ENCODE results near the gene STMN1. TPM values are rescaled to one million over a fixed set of nuclear protein-coding genes. Genes with fewer than 3 reads are reported as not detected.
A peak's percentile ranks its signal among the peaks of the same experiment; 100 is the strongest.

STMN1 gene
- total RNA-seq, 1 donor from 2014 or later = 341 TPM

- H3K4me1 Mint-ChIP-seq (ENCODE audit: low read depth) = peaks cover 4% of the 10 kb centered on the region
- H3K36me3 Mint-ChIP-seq (ENCODE audit: low read depth) = no peaks in the 10 kb centered on the region
- H3K4me3 Mint-ChIP-seq (ENCODE audit: low read depth) = no peak overlapping the region
- intact Hi-C loops (cut with micrococcal nuclease) = no loop called here
- peaks cover 22% of the 10 kb centered on the region for H3K27me3 Mint-ChIP-seq (ENCODE audit: low read depth)
- H3K27ac Mint-ChIP-seq = no peak overlapping the region
- no peaks in the 10 kb centered on the region for H3K9me3 Mint-ChIP-seq
- no peak for DNase-seq (ENCODE audit: low spot score)
Observed at GRCh38 chr1:25932321-25932720, 26.1 kb upstream of the STMN1 start.

GRCh38 chr1:25929016-25929415 is 22.8 kb upstream of the STMN1 start:
- Mint-ChIP-seq H3K4me1 (ENCODE audit: low read depth) (peaks cover 9% of the 10 kb centered on the region), H3K9me3 (no peaks in the 10 kb centered on the region), H3K36me3 (ENCODE audit: low read depth) (no peaks in the 10 kb centered on the region), H3K4me3 (ENCODE audit: low read depth) (no peak overlapping the region), H3K27me3 (ENCODE audit: low read depth) (peaks cover 40% of the 10 kb centered on the region), H3K27ac (no peak overlapping the region)
- intact Hi-C loops (cut with micrococcal nuclease) = no loop called here
- no peak for DNase-seq (ENCODE audit: low spot score)

GRCh38 chr1:25927521-25928265 is 21.5 kb upstream of the STMN1 start:
- Mint-ChIP-seq H3K4me3 (ENCODE audit: low read depth) (no peak overlapping the region), H3K9me3 (no peaks in the 10 kb centered on the region), H3K4me1 (ENCODE audit: low read depth) (peaks cover 11% of the 10 kb centered on the region), H3K27ac (no peak overlapping the region), H3K27me3 (ENCODE audit: low read depth) (peaks cover 44% of the 10 kb centered on the region), H3K36me3 (ENCODE audit: low read depth) (no peaks in the 10 kb centered on the region)
- no peak for DNase-seq (ENCODE audit: low spot score)
- intact Hi-C loops (cut with micrococcal nuclease) = no loop called here

GRCh38 chr1:25926731-25927496 is 20.7 kb upstream of the STMN1 start:
- no peaks in the 10 kb centered on the region for H3K9me3 Mint-ChIP-seq
- intact Hi-C loops (cut with micrococcal nuclease) = no loop called here
- H3K4me1 Mint-ChIP-seq (ENCODE audit: low read depth) = peaks cover 17% of the 10 kb centered on the region

GRCh38 chr1:25924454-25924853 is 18.2 kb upstream of the STMN1 start:
- Mint-ChIP-seq H3K27ac (no peak overlapping the region), H3K27me3 (ENCODE audit: low read depth) (peaks cover 38% of the 10 kb centered on the region), H3K4me3 (ENCODE audit: low read depth) (no peak overlapping the region), H3K36me3 (ENCODE audit: low read depth) (no peaks in the 10 kb centered on the region), H3K4me1 (ENCODE audit: low read depth) (peaks cover 18% of the 10 kb centered on the region), H3K9me3 (no peaks in the 10 kb centered on the region)
- intact Hi-C loops (cut with micrococcal nuclease) = no loop called here
- DNase-seq (ENCODE audit: low spot score) = no peak

More at GRCh38 chr1:25926731-25927496, 20.7 kb upstream of the STMN1 start:
- Mint-ChIP-seq H3K27ac (no peak overlapping the region), H3K4me3 (ENCODE audit: low read depth) (no peak overlapping the region), H3K27me3 (ENCODE audit: low read depth) (peaks cover 45% of the 10 kb centered on the region), H3K36me3 (ENCODE audit: low read depth) (no peaks in the 10 kb centered on the region)
- no peak for DNase-seq (ENCODE audit: low spot score)

GRCh38 chr1:25922971-25923552 is 16.8 kb upstream of the STMN1 start:
- DNase-seq (ENCODE audit: low spot score) = no peak
- intact Hi-C loops (cut with micrococcal nuclease) = no loop called here
- H3K4me3 Mint-ChIP-seq (ENCODE audit: low read depth) = peak overlapping the region; percentile 52
- H3K36me3 Mint-ChIP-seq (ENCODE audit: low read depth) = no peaks in the 10 kb centered on the region
- peak overlapping the region; percentile 5 for H3K27ac Mint-ChIP-seq
- H3K9me3 Mint-ChIP-seq = no peaks in the 10 kb centered on the region
- H3K4me1 Mint-ChIP-seq (ENCODE audit: low read depth) = peaks cover 23% of the 10 kb centered on the region
- H3K27me3 Mint-ChIP-seq (ENCODE audit: low read depth) = peaks cover 36% of the 10 kb centered on the region

- H3K36me3 Mint-ChIP-seq (ENCODE audit: low read depth) = no peaks in the 10 kb centered on the region
- H3K27ac Mint-ChIP-seq = peak overlapping the region; percentile 43
- intact Hi-C loops (cut with micrococcal nuclease) = no loop called here
Observed at GRCh38 chr1:25922056-25922970, 16.1 kb upstream of the STMN1 start.

GRCh38 chr1:25918615-25919014 is 12.4 kb upstream of the STMN1 start:
- Mint-ChIP-seq H3K4me3 (ENCODE audit: low read depth) (no peak overlapping the region), H3K27ac (no peak overlapping the region), H3K27me3 (ENCODE audit: low read depth) (peaks cover 12% of the 10 kb centered on the region), H3K36me3 (ENCODE audit: low read depth) (no peaks in the 10 kb centered on the region), H3K9me3 (no peaks in the 10 kb centered on the region), H3K4me1 (ENCODE audit: low read depth) (peaks cover 23% of the 10 kb centered on the region)
- intact Hi-C loops (cut with micrococcal nuclease) = no loop called here
- no peak for DNase-seq (ENCODE audit: low spot score)

More at GRCh38 chr1:25922056-25922970, 16.1 kb upstream of the STMN1 start:
- DNase-seq (ENCODE audit: low spot score) = peak; percentile 44
- peaks cover 36% of the 10 kb centered on the region for H3K27me3 Mint-ChIP-seq (ENCODE audit: low read depth)
- H3K4me3 Mint-ChIP-seq (ENCODE audit: low read depth) = peak overlapping the region; percentile 75
- peaks cover 28% of the 10 kb centered on the region for H3K4me1 Mint-ChIP-seq (ENCODE audit: low read depth)
- H3K9me3 Mint-ChIP-seq = no peaks in the 10 kb centered on the region

GRCh38 chr1:25917996-25918395 is 11.8 kb upstream of the STMN1 start:
- Mint-ChIP-seq H3K4me3 (ENCODE audit: low read depth) (no peak overlapping the region), H3K27me3 (ENCODE audit: low read depth) (peaks cover 7% of the 10 kb centered on the region), H3K9me3 (no peaks in the 10 kb centered on the region), H3K27ac (no peak overlapping the region), H3K36me3 (ENCODE audit: low read depth) (no peaks in the 10 kb centered on the region), H3K4me1 (ENCODE audit: low read depth) (peaks cover 18% of the 10 kb centered on the region)
- intact Hi-C loops (cut with micrococcal nuclease) = no loop called here
- DNase-seq (ENCODE audit: low spot score) = no peak

GRCh38 chr1:25916460-25916859 is 10.2 kb upstream of the STMN1 start:
- Mint-ChIP-seq H3K36me3 (ENCODE audit: low read depth) (no peaks in the 10 kb centered on the region), H3K4me1 (ENCODE audit: low read depth) (peaks cover 10% of the 10 kb centered on the region), H3K27ac (no peak overlapping the region), H3K27me3 (ENCODE audit: low read depth) (peaks cover 6% of the 10 kb centered on the region), H3K4me3 (ENCODE audit: low read depth) (no peak overlapping the region), H3K9me3 (no peaks in the 10 kb centered on the region)
- no peak for DNase-seq (ENCODE audit: low spot score)
- intact Hi-C loops (cut with micrococcal nuclease) = no loop called here

- H3K4me3 Mint-ChIP-seq (ENCODE audit: low read depth) = no peak overlapping the region
- intact Hi-C loops (cut with micrococcal nuclease) = no loop called here
- no peaks in the 10 kb centered on the region for H3K36me3 Mint-ChIP-seq (ENCODE audit: low read depth)
- no peak overlapping the region for H3K27ac Mint-ChIP-seq
- DNase-seq (ENCODE audit: low spot score) = no peak
- peaks cover 10% of the 10 kb centered on the region for H3K4me1 Mint-ChIP-seq (ENCODE audit: low read depth)
- peaks cover 7% of the 10 kb centered on the region for H3K27me3 Mint-ChIP-seq (ENCODE audit: low read depth)
- no peaks in the 10 kb centered on the region for H3K9me3 Mint-ChIP-seq
Observed at GRCh38 chr1:25914074-25914995, 8.1 kb upstream of the STMN1 start.
